ENCODE data around the gene COL17A1. TPM values are rescaled to one million over a fixed set of nuclear protein-coding genes. Genes with fewer than 3 reads are reported as not detected.

The COL17A1 gene
- polyA plus RNA-seq, 1 experiment, result 0.01 TPM

DNA sequence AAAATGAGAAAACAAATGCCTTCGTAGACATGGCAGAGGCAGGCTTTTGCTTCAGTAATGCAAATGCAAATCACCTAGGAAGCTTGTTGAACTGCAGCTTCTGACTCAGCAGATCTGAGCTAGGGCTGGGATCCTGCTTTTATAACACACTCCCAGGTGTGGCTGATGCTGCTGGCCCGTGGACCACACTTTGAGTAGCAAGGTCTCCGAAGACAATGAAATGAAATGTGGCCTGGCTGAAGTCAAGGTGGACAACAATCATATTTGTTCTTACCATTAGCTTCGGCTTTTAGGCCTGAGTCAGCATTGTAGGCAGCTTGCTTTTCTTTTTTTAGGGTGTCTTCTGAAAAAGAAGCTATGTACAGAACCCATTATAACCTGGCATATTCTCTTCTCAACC, 26.3 kb downstream of the COL17A1 start:
- CTCF ChIA-PET, result interaction anchor here (1.0 to 1.2 kb wide), 2 partner anchors 41 to 172 kb away, joined by 3 to 4 read pairs; no protein-coding TSS in a partner anchor
- no peaks in the 10 kb centered on the region for H3K36me3 ChIP-seq (ENCODE audit: control insufficient read depth, insufficient read depth, low read length)

DNA sequence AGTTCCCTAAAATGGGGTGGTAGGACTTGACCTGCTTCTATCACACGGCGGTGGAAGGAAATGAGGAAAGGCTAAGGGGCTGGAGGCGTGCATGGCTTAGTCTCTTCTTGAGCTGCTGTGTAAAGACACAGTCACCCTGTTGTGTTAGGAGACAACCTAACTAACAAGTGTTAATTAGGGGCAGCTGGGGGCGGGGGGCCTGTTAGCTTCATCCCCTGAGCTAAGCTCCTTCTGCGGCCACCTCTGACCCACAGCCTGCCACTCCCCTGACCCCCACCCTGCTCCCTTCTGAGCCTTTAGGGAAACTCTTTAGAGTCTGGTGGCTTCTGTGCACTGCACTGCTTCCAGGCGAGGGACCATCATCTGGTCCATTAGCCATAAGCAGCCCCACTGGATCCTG, 28.0 kb downstream of the COL17A1 start:
- no peaks in the 10 kb centered on the region for H3K27me3 ChIP-seq (ENCODE audit: control insufficient read depth, insufficient read depth, low read length)
- ChIA-PET CTCF (no interaction called here), POLR2A (no interaction called here)
- TF ChIP-seq, protein P1, sequence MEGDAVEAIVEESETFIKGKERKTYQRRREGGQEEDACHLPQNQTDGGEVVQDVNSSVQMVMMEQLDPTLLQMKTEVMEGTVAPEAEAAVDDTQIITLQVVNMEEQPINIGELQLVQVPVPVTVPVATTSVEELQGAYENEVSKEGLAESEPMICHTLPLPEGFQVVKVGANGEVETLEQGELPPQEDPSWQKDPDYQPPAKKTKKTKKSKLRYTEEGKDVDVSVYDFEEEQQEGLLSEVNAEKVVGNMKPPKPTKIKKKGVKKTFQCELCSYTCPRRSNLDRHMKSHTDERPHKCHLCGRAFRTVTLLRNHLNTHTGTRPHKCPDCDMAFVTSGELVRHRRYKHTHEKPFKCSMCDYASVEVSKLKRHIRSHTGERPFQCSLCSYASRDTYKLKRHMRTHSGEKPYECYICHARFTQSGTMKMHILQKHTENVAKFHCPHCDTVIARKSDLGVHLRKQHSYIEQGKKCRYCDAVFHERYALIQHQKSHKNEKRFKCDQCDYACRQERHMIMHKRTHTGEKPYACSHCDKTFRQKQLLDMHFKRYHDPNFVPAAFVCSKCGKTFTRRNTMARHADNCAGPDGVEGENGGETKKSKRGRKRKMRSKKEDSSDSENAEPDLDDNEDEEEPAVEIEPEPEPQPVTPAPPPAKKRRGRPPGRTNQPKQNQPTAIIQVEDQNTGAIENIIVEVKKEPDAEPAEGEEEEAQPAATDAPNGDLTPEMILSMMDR (IDR thresholded peaks at IDR 0.05; ENCODE audit: insufficient read depth, low read depth, low read length), result no peak
- no peak overlapping the region for H3K4me3 ChIP-seq (ENCODE audit: low read depth, low read length)
- DNase-seq (ENCODE audit: low read depth), result no peak
- H3K36me3 ChIP-seq (ENCODE audit: control insufficient read depth, insufficient read depth, low read length), result no peaks in the 10 kb centered on the region

More for the DNA sequence above, 26.3 kb downstream of the COL17A1 start:
- Histone ChIP-seq H3K4me3 (ENCODE audit: low read depth, low read length) (no peak overlapping the region), H3K27me3 (ENCODE audit: control insufficient read depth, insufficient read depth, low read length) (peaks cover 2% of the 10 kb centered on the region; the same call in 1 of the 2 replicates)
- TF ChIP-seq, protein P1 (IDR thresholded peaks at IDR 0.05; ENCODE audit: insufficient read depth, low read depth, low read length), result no peak
- POLR2A ChIA-PET, result no interaction called here
- no peak for DNase-seq (ENCODE audit: low read depth)

GRCh38 chr10:104056619-104057273, 28.9 kb downstream of the COL17A1 start:
- no peak overlapping the region for H3K4me3 ChIP-seq (ENCODE audit: low read depth, low read length)
- CTCF ChIA-PET, result interaction anchor here (1.3 to 2.4 kb wide), 3 partner anchors 10 to 25 kb away, joined by 3 to 5 read pairs (median 4); no protein-coding TSS in a partner anchor
- DNase-seq (ENCODE audit: low read depth), result no peak
- H3K36me3 ChIP-seq (ENCODE audit: control insufficient read depth, insufficient read depth, low read length), result no peaks in the 10 kb centered on the region
- H3K27me3 ChIP-seq (ENCODE audit: control insufficient read depth, insufficient read depth, low read length), result no peaks in the 10 kb centered on the region
- POLR2A ChIA-PET, result no interaction called here
- TF ChIP-seq, protein P1 (IDR thresholded peaks at IDR 0.05; ENCODE audit: insufficient read depth, low read depth, low read length), result no peak

GRCh38 chr10:104054430-104054829, 31.2 kb downstream of the COL17A1 start:
- Histone ChIP-seq H3K27me3 (ENCODE audit: control insufficient read depth, insufficient read depth, low read length) (no peaks in the 10 kb centered on the region), H3K36me3 (ENCODE audit: control insufficient read depth, insufficient read depth, low read length) (no peaks in the 10 kb centered on the region), H3K4me3 (ENCODE audit: low read depth, low read length) (no peak overlapping the region)
- POLR2A ChIA-PET, result no interaction called here
- peak; percentile 18 for DNase-seq (ENCODE audit: low read depth)
- TF ChIP-seq, protein P1 (IDR thresholded peaks at IDR 0.05; ENCODE audit: insufficient read depth, low read depth, low read length), result no peak
- CTCF ChIA-PET, result interaction anchor here (0.8 to 3.6 kb wide), 3 partner anchors 12 to 74 kb away, joined by 3 to 18 read pairs (median 5); partner anchors contain the start of gene SFR1

- POLR2A ChIA-PET, result no interaction called here
Observed at GRCh38 chr10:104053201-104053600, 32.5 kb downstream of the COL17A1 start.

More at GRCh38 chr10:104053201-104053600, 32.5 kb downstream of the COL17A1 start:
- TF ChIP-seq, protein P1 (IDR thresholded peaks at IDR 0.05; ENCODE audit: insufficient read depth, low read depth, low read length), result no peak
- CTCF ChIA-PET, result interaction anchor here (0.5 to 3.6 kb wide), 3 partner anchors 8 to 68 kb away, joined by 3 to 18 read pairs (median 4); partner anchors contain the start of gene SFR1
- Histone ChIP-seq H3K36me3 (ENCODE audit: control insufficient read depth, insufficient read depth, low read length) (no peaks in the 10 kb centered on the region), H3K27me3 (ENCODE audit: control insufficient read depth, insufficient read depth, low read length) (no peaks in the 10 kb centered on the region), H3K4me3 (ENCODE audit: low read depth, low read length) (no peak overlapping the region)
- DNase-seq (ENCODE audit: low read depth), result no peak
